Superior temporal gyrus (tissue), 1 donor: ENCODE results near the gene CSPG4.
"Not testable (repeated sequence)": the region's sequence is repeated elsewhere in the genome, so short reads cannot be mapped to it uniquely, and the experiment has no call there.

Source experiments
- DNase-seq: peaks from one replicate; pipeline ENCODE4 v3.0.0-alpha.2; 2016; ENCODE audit errors: extremely low spot score

Gene CSPG4

DNA sequence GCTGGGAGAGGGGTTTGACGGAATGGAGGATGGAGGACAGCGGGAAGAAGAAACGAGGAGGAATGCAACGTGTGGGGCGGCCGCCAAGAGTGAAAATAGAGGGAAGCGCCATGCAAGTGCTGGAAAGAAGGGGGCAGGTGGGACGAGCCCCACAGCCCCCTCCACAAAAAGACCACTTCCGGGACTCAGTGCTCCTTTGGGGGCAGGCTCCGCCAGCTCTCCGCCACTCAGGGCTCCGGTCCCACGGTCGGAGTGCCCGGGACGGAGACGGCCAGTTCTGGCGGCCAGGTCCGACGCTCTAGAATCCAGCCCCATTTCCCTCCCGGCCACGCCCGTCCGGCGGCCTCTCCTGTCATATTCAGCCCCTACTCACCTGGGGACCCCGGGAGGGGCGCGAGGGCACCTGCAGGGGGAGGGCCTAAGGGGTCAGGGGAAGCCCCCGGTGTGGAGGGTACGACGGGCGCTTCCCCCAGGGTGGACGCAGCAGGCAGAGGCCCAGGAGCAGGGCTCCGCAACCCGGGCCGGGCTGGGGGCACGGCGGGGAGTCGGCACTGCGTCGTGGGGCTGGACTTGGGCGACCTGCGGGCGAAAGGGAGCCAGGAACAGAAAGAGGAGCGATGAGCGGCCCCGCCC lies 25.5 kb upstream of the CSPG4 start:
- DNase-seq = no peak

- not testable (repeated sequence) for DNase-seq
These were observed 24.7 kb upstream of the CSPG4 start for GRCh38 chr15:75737116-75738013.

- no peak for DNase-seq
These were observed 23.6 kb upstream of the CSPG4 start for GRCh38 chr15:75736256-75736655.

DNA sequence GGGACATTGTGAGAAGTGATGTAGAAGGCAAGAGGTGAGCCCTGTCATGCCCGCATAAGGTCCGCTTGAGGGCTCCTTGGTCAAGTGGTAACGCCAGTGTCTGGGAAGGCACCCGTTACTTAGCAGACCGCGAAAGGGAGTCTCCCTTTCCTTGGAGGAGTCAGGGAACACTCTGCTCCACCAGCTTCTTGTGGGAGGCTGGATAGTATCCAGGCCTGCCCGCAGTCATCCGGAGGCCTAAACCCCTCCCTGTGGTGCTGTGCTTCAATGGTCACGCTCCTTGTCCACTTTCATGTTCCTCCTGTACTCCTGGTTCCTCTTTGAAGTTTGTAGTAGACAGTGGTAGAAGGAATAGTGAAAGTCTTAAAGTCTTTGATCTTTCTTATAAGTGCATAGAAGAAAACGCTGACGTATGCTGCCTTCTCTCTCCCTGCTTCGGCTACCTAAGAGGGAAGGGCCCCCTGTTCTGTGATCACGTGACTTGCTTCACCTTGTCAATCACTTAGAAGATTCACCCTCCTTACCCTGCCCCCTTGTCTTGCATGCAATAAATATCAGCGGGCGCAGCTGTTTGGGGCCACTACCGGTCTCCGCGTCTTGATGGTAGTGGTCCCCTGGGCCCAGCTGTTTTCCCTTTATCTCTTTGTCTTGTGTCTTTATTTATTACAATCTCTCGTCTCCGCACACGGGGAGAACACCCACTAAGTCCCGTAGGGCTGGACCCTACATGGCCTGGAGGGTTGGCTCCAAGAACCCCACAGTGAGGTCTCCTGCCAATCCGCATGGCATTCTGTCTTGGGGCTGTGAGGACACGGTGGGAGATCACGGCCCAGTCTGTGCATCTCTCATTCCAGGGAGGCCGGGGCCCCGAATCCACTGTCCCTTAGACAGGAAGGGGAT lies 22.5 kb upstream of the CSPG4 start:
- DNase-seq = not testable (repeated sequence)

- no peak for DNase-seq
These were observed 21.4 kb upstream of the CSPG4 start for GRCh38 chr15:75733761-75734651.

- peak; percentile 72 for DNase-seq
These were observed 20.3 kb upstream of the CSPG4 start for GRCh38 chr15:75732809-75733451.

DNA sequence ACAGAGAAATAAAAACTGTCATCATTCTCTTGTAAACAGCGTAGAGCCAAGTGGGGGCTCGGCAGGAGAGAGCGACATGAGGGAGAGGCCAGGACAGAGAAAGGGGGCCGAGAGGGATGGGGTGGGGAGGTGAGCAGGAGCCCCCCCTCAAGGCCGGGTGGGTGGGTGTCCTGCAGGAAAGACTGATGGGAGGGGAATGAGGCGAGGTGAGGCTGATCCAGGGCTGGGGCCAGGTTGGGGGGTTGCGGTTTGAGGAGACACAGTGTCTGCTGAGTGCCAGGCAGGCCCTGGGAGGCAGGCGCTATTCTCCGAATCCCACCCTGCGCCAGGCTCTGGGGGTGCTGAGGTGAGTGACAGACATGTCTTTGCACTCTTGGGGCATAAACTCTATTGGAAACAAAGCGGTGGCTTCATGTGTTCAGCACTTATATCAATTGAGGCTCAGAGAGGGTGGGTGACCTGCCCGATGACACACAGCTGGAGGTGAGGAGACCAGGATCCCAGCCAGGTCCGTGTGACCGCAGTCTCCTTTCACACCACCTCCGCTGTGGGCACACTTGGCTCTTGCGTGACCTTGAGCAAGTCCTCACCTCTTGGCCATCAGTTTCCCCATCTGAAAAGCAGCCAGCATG lies 19.6 kb upstream of the CSPG4 start:
- no peak for DNase-seq

- no peak for DNase-seq
These were observed 18.9 kb upstream of the CSPG4 start for GRCh38 chr15:75731248-75732151.

DNA sequence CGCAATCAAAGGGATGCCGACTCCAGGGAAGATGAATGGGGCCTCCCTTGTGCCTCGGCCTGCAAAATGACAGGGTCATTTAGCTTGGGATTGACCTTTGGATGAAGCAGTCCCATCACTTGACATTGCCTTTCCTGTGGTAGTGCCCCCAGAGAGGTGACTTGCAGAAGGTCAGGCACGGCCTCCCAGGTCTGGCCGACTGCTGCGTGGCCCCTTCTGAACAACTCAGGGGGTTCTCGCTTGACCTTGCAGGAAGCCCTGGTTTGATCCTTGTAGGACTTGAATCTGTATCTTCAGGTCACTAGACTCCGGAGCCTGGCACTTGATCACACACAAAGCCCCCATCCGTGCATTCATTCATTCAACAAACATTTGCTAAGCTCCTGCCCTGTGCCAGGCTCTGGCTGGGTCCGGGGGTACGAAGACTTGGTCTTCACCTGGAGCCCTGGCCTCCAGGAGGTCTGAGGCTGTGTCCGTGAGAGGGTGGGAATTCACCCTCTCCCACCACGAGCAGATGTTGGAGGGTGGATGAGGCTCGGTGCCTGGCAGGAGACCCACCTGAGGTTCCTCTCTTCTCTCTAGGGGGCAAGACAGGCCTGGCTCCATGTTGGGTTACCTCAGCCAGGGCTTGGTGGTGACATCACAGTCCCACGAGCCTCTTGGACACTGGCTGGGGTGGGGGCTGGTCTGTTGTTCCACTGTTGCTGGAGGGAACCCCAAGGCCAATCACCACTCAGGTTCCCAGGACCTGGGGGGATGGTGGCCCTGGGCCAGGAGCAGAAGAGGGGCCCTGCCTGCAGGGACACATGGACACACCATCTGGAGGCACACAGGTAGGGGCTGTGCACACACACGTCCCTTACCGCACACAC lies 18.0 kb upstream of the CSPG4 start:
- DNase-seq = not testable (repeated sequence)

- no peak for DNase-seq
These were observed 16.9 kb upstream of the CSPG4 start for GRCh38 chr15:75729326-75730069.

DNA sequence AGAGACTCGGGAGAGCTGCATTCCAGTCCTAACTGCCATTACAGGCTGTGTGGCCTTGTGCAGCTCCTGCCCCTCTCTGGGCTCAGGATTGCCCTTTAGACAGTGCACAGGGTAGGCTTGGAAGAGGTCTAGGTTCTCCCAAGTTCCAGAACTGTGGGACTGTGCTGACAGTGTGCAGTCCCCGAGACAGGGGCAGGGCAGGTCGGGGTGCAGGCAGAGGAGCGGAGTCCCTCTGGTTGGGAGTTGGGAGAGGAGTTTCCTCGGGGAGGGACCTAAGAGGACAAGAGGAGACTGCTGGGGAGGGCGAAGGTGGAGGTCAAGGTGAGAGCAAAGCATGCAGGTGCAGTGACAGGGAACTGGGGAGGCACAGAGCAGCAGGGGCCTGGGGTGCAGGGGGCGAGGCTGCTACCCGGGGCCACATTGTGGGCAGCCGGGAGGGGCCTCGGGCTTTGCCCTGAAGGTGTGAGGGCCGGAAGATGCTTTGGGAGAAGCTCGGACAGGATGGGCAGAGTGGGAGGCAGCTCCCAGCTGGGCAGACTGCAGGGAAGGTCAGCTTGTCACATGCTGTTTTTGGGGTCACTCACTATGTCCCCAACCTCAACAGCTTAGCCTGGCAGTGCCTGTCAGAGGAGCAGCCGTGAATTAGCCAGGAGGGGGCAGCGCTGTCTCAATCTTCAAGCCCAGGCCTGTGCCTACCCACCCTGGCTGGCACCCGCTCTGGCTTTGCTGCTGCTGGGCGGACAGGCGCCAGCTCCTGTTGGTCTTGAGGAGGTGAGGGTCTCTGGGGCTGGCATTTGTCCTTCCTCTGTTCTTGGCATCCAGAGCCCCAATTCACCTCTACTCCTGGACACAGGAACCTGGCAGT lies 15.4 kb upstream of the CSPG4 start:
- peak; percentile 69 for DNase-seq

GRCh38 chr15:75727031-75727531 lies 14.4 kb upstream of the CSPG4 start:
- no peak for DNase-seq

DNA sequence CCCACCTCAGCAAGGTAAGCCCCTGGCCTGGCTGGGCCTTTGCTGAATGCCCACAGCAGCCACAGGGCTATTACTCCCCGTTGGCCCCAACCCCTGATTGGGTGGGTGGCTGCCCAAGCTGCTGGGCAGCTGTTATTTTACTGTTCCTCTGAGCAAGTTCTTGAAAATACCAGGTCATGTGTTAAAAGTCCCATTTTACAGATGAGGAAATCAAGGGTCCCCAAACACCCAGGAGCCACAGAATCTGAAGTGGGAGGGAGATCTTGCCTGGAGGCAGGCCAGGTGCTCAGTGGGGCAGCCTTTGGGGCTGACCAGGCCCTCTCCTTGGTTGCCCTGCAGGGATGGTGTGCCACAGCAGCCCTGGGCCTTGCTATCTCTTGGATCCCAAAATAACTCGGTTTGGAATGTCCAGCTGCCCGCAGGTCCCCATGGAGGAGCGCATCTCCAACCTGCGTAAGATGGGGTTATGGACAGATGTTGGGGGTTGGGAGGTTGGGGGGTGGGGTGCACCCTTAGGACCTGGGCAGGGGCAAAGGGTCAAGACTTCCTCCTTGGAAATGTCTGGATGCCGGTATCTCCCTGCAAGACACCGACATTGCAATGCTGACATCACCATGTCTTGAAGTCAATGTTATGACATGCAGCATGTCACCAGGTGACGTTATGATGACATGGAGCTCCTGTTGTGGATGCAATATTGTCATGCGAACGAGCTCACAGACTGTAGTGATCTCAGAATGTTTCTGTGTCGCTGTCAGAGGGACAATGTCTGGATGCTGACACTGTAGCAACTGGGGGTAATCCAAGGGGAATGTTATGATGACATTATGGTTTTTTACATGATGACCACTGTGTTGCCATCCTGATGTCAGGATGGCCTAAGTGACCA lies 13.3 kb upstream of the CSPG4 start:
- DNase-seq = no peak

GRCh38 chr15:75725006-75725718 lies 12.5 kb upstream of the CSPG4 start:
- DNase-seq = no peak
